Colonic mucosa (tissue), 4 donors: ENCODE data around the gene SPAAR. TPM values are rescaled to one million over a fixed set of nuclear protein-coding genes. Genes with fewer than 3 reads are reported as not detected.
A peak's percentile ranks its signal among the peaks of the same experiment; 100 is the strongest.

Experiments used
- DNase-seq: peaks from one replicate; pipeline ENCODE4 v3.0.0-alpha.2; 2020
- H3K27ac ChIP-seq: fragments of 200-600 bp; one replicate; pipeline ENCODE4 v1.8.0; 2021
- H3K27me3 ChIP-seq: fragments of 200-600 bp; one replicate; pipeline ENCODE4 v1.8.0; 2021
- H3K36me3 ChIP-seq: fragments of 200-600 bp; one replicate; pipeline ENCODE4 v1.8.0; 2021
- H3K4me1 ChIP-seq: fragments of 200-600 bp; one replicate; pipeline ENCODE4 v1.8.0; 2021; ENCODE audit warnings: mild to moderate bottlenecking
- H3K4me3 ChIP-seq: fragments of 200-600 bp; one replicate; pipeline ENCODE4 v1.8.0; 2021
- H3K9ac ChIP-seq, 2 donors: one replicate each; pipeline ENCODE4 v1.7.0; 2013; ENCODE audit warnings: control low read depth in 2 of 2, low read depth in 2 of 2, low read length in 2 of 2
- H3K9me3 ChIP-seq: fragments of 200-600 bp; one replicate; pipeline ENCODE4 v1.8.0; 2021
- CTCF ChIP-seq: fragments of 200-600 bp; IDR thresholded peaks from one replicate; pipeline ENCODE4 v1.8.0; 2022; ENCODE audit warnings: antibody characterized with exemption, mild to moderate bottlenecking
- intact Hi-C: fragments of 100-400 bp; cut with DNase I; formaldehyde crosslinking; loops from one replicate; pipeline ENCODE4 v1.14.1; 2022
- total RNA-seq, 2 donors: library from RNA; stranded (reverse); fragmentation: NEBNext Ultra II Directional in 1 of 2; extraction: Animal tissue kit (Norgen Biotek cat#: 25700) in 1 of 2; gene quantifications; one replicate each; pipeline ENCODE4 v1.2.1, GENCODE V29; 2021
- donor health status: healthy.
- donor health status: DM: no; HTN: no; CAD: no.
- donor health status: DM: no; HTN: no; CAD: no.

SPAAR gene
- total RNA-seq, 2 donors from 2014 or later = 1.1 to 2.6 TPM

- intact Hi-C loops = no loop called here
- peak overlapping the region; percentile 94 for H3K27ac ChIP-seq
- H3K27me3 ChIP-seq = no peaks in the 10 kb centered on the region
- peaks cover 37% of the 10 kb centered on the region for H3K4me1 ChIP-seq
- no peaks in the 10 kb centered on the region for H3K9me3 ChIP-seq
- TF ChIP-seq CTCF = no peak
- no peak for DNase-seq
- no peaks in the 10 kb centered on the region for H3K36me3 ChIP-seq
- H3K9ac ChIP-seq = peak overlapping the region in 1 of 2 donors; percentile 87
- no peak overlapping the region for H3K4me3 ChIP-seq
Observed at GRCh38 chr9:35904338-35904737, 5.0 kb upstream of the SPAAR start.

GRCh38 chr9:35905051-35905781 lies 4.1 kb upstream of the SPAAR start:
- Histone ChIP-seq H3K27me3 (no peaks in the 10 kb centered on the region), H3K4me1 (peaks cover 44% of the 10 kb centered on the region), H3K9ac (peak overlapping the region; percentile 45 to 87), H3K27ac (peak overlapping the region; percentile 94), H3K36me3 (no peaks in the 10 kb centered on the region), H3K9me3 (no peaks in the 10 kb centered on the region), H3K4me3 (no peak overlapping the region)
- no peak for TF ChIP-seq CTCF
- intact Hi-C loops = no loop called here
- DNase-seq = peak; percentile 77

GRCh38 chr9:35905912-35906679 lies 3.2 kb upstream of the SPAAR start, which contains the start of gene HRCT1:
Gene HRCT1, plus strand, starts transcription at chr9:35906202. Its CDS starts 86 bp downstream, at chr9:35906288.
- H3K4me1 ChIP-seq = peaks cover 50% of the 10 kb centered on the region
- H3K9me3 ChIP-seq = no peaks in the 10 kb centered on the region
- intact Hi-C loops = no loop called here
- peak within 1 kb of the TSS; percentile 75 to 87 for H3K9ac ChIP-seq
- H3K27ac ChIP-seq = peak within 1 kb of the TSS; percentile 94
- H3K4me3 ChIP-seq = peak within 1 kb of the TSS; percentile 10
- no peaks in the 10 kb centered on the region for H3K27me3 ChIP-seq
- DNase-seq = peak; percentile 96
- TF ChIP-seq CTCF = no peak
- H3K36me3 ChIP-seq = no peaks in the 10 kb centered on the region

- H3K4me3 ChIP-seq = peak overlapping the region; percentile 10
- intact Hi-C loops = no loop called here
- H3K9ac ChIP-seq = peak overlapping the region; percentile 72 to 83
- peaks cover 50% of the 10 kb centered on the region for H3K4me1 ChIP-seq
- TF ChIP-seq CTCF = no peak
- no peaks in the 10 kb centered on the region for H3K9me3 ChIP-seq
- no peaks in the 10 kb centered on the region for H3K27me3 ChIP-seq
- H3K36me3 ChIP-seq = no peaks in the 10 kb centered on the region
- DNase-seq = no peak
- H3K27ac ChIP-seq = peak overlapping the region; percentile 94
Observed at GRCh38 chr9:35906923-35907699, 2.2 kb upstream of the SPAAR start.
